Loucy (cell line): ENCODE data around the gene WAC.

Experiments used
- H2AFZ ChIP-seq: fragments of 200-600 bp; sonication (generic); 2 replicates; pipeline ENCODE4 v1.6.0; 2016; ENCODE audit warnings: antibody characterized with exemption, mild to moderate bottlenecking, low read length, moderate library complexity
- H3F3A ChIP-seq: fragments of 200-600 bp; 2 replicates; pipeline ENCODE4 v1.6.0; 2016; ENCODE audit warnings: antibody characterized with exemption, low read depth, mild to moderate bottlenecking
- H3K27me3 ChIP-seq: fragments of 200-600 bp; sonication (generic); 2 replicates; pipeline ENCODE4 v1.6.1; 2014; ENCODE audit warnings: low read length, mild to moderate bottlenecking; ENCODE audit not compliant: insufficient read depth, poor library complexity, severe bottlenecking
- H3K36me3 ChIP-seq: fragments of 200-600 bp; sonication (generic); 2 replicates; pipeline ENCODE4 v1.6.1; 2016; ENCODE audit warnings: low read length; ENCODE audit not compliant: insufficient read depth
- H3K4me1 ChIP-seq: fragments of 200-600 bp; sonication (generic); 2 replicates; pipeline ENCODE4 v1.5.1; 2014; ENCODE audit warnings: low read length, mild to moderate bottlenecking; ENCODE audit not compliant: insufficient read depth, poor library complexity, severe bottlenecking
- H3K4me2 ChIP-seq: fragments of 200-600 bp; sonication (generic); 2 replicates; pipeline ENCODE4 v1.6.0; 2014; ENCODE audit warnings: antibody characterized with exemption, low read length, low read depth, mild to moderate bottlenecking; ENCODE audit not compliant: poor library complexity, severe bottlenecking
- H3K4me3 ChIP-seq: fragments of 200-600 bp; sonication (generic); 2 replicates; pipeline ENCODE4 v1.5.1; 2014; ENCODE audit warnings: low read length, mild to moderate bottlenecking, mixed read lengths; ENCODE audit not compliant: poor library complexity, severe bottlenecking
- H3K79me2 ChIP-seq: fragments of 200-600 bp; sonication (generic); 2 replicates; pipeline ENCODE4 v1.6.1; 2014; ENCODE audit warnings: low read length; ENCODE audit not compliant: insufficient read depth
- H3K9ac ChIP-seq: fragments of 200-600 bp; sonication (generic); 2 replicates; pipeline ENCODE4 v1.6.0; 2014; ENCODE audit warnings: mild to moderate bottlenecking, low read depth, low read length, moderate library complexity; ENCODE audit not compliant: poor library complexity, severe bottlenecking
- H3K9me2 ChIP-seq: fragments of 200-600 bp; sonication (generic); replicated peaks from 2 replicates; pipeline ENCODE4 v1.6.1; 2016; ENCODE audit warnings: low read depth, low read length, mixed read lengths
- H3K9me3 ChIP-seq: fragments of 200-600 bp; sonication (generic); 2 replicates; pipeline ENCODE4 v1.6.1; 2014; ENCODE audit warnings: mild to moderate bottlenecking, antibody characterized with exemption, low read length, low read depth; ENCODE audit not compliant: insufficient read depth
- H4K20me1 ChIP-seq: fragments of 200-600 bp; sonication (generic); 2 replicates; pipeline ENCODE4 v1.6.0; 2014; ENCODE audit warnings: antibody characterized with exemption, low read length, mild to moderate bottlenecking; ENCODE audit not compliant: insufficient read depth, poor library complexity, severe bottlenecking
- CTCF ChIP-seq: fragments of 200-600 bp; sonication (generic); conservative IDR thresholded peaks from 2 replicates; pipeline ENCODE4 v1.5.1; 2014; ENCODE audit warnings: mild to moderate bottlenecking, antibody characterized with exemption, low read length
- EZH2phosphoT487 ChIP-seq: fragments of 200-600 bp; IDR thresholded peaks from 2 replicates; pipeline ENCODE4 v1.6.1; 2018; ENCODE audit warnings: antibody characterized with exemption, mild to moderate bottlenecking, moderate library complexity, borderline replicate concordance

The WAC gene

GRCh38 chr10:28544058-28544457, 11.1 kb downstream of the WAC start:
- Histone ChIP-seq H3K4me1 (peaks cover 30% of the 10 kb centered on the region), H3F3A (no peaks in the 10 kb centered on the region), H4K20me1 (peaks cover 93% of the 10 kb centered on the region), H3K79me2 (peaks cover 98% of the 10 kb centered on the region), H3K9me2 (no peaks in the 10 kb centered on the region), H3K9ac (no peak overlapping the region), H3K4me3 (no peak overlapping the region), H3K4me2 (no peak overlapping the region), H2AFZ (no peak overlapping the region), H3K36me3 (peaks cover 64% of the 10 kb centered on the region), H3K27me3 (no peaks in the 10 kb centered on the region), H3K9me3 (no peaks in the 10 kb centered on the region)
- TF ChIP-seq CTCF (no peak), EZH2phosphoT487 (no peak)

DNA sequence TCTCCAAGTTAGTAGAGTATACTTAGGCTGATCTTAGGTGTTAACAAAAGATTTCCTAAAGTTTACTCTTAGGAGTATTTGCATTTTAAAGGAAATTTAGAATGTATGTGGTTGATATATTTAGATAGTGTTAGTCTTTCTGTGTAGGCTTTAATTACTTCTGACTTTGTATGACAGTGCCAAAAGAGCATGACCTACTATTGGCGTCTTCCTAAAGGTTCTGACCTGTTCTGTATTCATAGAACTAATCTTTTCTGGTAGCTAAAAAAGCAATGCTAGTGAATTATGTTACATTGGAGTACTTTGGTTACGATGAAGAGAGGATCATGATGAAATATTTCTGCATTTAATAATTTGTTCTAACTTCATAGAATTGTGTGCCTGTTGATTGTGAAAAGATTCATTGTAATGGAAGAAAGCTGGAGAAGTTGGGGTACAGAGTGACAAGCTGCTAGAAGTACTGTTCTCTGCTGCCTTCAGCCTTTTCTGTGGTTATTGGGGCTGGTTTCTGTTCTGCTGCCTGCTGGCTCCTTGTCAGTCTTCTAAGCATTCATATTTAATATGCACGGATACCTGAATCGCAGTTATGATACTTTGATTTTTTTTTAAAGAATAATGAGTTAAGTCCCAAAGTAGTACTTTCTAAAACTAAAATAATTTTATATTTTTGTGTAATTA, 13.2 kb downstream of the WAC start:
- Histone ChIP-seq H3K9me3 (no peaks in the 10 kb centered on the region), H3K9me2 (no peaks in the 10 kb centered on the region), H3K9ac (no peak overlapping the region), H3K79me2 (peaks cover 98% of the 10 kb centered on the region), H3K4me3 (no peak overlapping the region), H4K20me1 (peaks cover 94% of the 10 kb centered on the region), H3K4me1 (peaks cover 30% of the 10 kb centered on the region), H3K27me3 (no peaks in the 10 kb centered on the region), H3F3A (peaks cover 5% of the 10 kb centered on the region; the same call in 1 of the 2 replicates), H3K4me2 (peak overlapping the region; percentile 7), H2AFZ (no peak overlapping the region), H3K36me3 (peaks cover 64% of the 10 kb centered on the region; the same call in 1 of the 2 replicates)
- TF ChIP-seq EZH2phosphoT487, result no peak
- no peak for TF ChIP-seq CTCF

GRCh38 chr10:28548781-28549498, 16.0 kb downstream of the WAC start:
- Histone ChIP-seq H2AFZ (no peak overlapping the region), H3K9me2 (no peaks in the 10 kb centered on the region), H3K4me3 (no peak overlapping the region), H3K9ac (no peak overlapping the region), H3F3A (peaks cover 5% of the 10 kb centered on the region; the same call in 1 of the 2 replicates), H3K36me3 (peaks cover 54% of the 10 kb centered on the region; the same call in 1 of the 2 replicates), H3K79me2 (peaks cover 98% of the 10 kb centered on the region), H3K4me1 (peaks cover 36% of the 10 kb centered on the region), H3K27me3 (no peaks in the 10 kb centered on the region), H3K9me3 (no peaks in the 10 kb centered on the region), H4K20me1 (peaks cover 92% of the 10 kb centered on the region), H3K4me2 (peak overlapping the region; percentile 1)
- TF ChIP-seq CTCF (no peak), EZH2phosphoT487 (no peak)
